ENCODE measurements around the gene AFG1L.

DNA sequence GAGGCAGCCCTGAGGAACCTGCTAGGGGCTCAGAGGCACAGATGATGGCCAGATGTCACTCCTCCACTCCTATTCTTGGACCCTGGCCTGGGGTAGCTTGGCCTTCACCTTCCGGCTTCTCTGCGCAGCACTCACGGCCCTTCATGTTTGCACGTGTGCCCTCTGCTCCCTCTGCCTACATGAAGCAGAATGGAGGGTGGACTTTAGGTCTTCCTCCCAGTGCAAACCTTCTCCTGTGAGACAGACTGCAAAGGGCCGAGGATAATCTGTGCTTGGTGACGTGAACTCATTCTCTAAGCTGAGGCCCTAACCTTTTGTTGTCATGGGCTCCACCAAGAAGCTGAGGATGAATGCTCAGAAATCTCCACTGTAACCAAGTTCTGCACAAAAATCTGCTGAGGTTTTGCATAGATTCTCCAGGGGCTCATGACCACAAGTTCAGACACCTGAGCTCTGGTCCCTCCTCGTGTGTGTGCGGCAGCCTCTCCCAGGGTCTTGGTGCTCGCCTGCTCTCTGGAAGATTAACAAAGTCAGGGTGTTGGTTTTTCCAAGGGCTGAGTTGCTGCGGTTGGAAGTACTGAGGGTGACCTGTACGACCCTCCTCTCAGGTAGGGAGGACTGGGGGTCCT, 240.4 kb downstream of the AFG1L start:
- TF ChIP-seq FOXM1 (IDR thresholded peaks at IDR 0.05; ENCODE audit: borderline replicate concordance) = no peak
- no peak for TF ChIP-seq SP1 (IDR thresholded peaks at IDR 0.05)
- TF ChIP-seq FOXK2 (IDR thresholded peaks at IDR 0.05) = no peak
- TF ChIP-seq SUZ12 (IDR thresholded peaks at IDR 0.05) = no peak
- TF ChIP-seq CTBP1 (IDR thresholded peaks at IDR 0.05; ENCODE audit: borderline replicate concordance) = no peak
- no peak for TF ChIP-seq ELF4 (IDR thresholded peaks at IDR 0.05)
- no peak for TF ChIP-seq L3MBTL2 (conservative IDR thresholded peaks at IDR 0.05)
- TF ChIP-seq LEF1 (IDR thresholded peaks at IDR 0.05; ENCODE audit: borderline replicate concordance) = no peak

Measured in HEK293T (cell line).